ENCODE results near the gene KANSL2. TPM values are rescaled to one million over a fixed set of nuclear protein-coding genes. Genes with fewer than 3 reads are reported as not detected.

KANSL2 gene
- total and polyA plus RNA-seq, 2 donors (not counting 3 experiments of a cell fraction or from before 2014, with no cell fraction given) = 30.5 to 35.8 TPM

- H3K27ac ChIP-seq (ENCODE audit: insufficient read depth, low read depth, low read length) = no peak overlapping the region
- no peaks in the 10 kb centered on the region for H4K20me1 ChIP-seq (replicated peaks; ENCODE audit: control insufficient read depth, extremely low read depth, insufficient read depth, low read length)
- H3K4me2 ChIP-seq (ENCODE audit: insufficient read depth, low read length) = no peak overlapping the region
- FAIRE-seq (no peak), DNase-seq (ENCODE audit: low read depth, low spot score) (no peak)
- ChIA-PET POLR2A (no interaction called here), CTCF (no interaction called here)
- no peaks in the 10 kb centered on the region for H3K36me3 ChIP-seq (ENCODE audit: control insufficient read depth in 2 of 2, extremely low read depth in 1 of 2, insufficient read depth in 2 of 2, low read length in 2 of 2)
- no peak overlapping the region for H3K4me3 ChIP-seq (replicated peaks in 1 of 3; ENCODE audit: insufficient read depth in 1 of 3, low read depth in 1 of 3, low read length in 3 of 3)
- H3K9me1 ChIP-seq (replicated peaks; ENCODE audit: control insufficient read depth, extremely low read depth, insufficient read depth, low read length) = no peaks in the 10 kb centered on the region
- no peak overlapping the region for H3K9ac ChIP-seq (replicated peaks; ENCODE audit: extremely low read depth, insufficient read depth, low read length)
- H3K79me2 ChIP-seq (ENCODE audit: control insufficient read depth, insufficient read depth, low read length) = no peaks in the 10 kb centered on the region
- no peaks in the 10 kb centered on the region for H3K9me3 ChIP-seq (replicated peaks; ENCODE audit: control insufficient read depth, insufficient read depth, low read length)
- H3K27me3 ChIP-seq (ENCODE audit: control insufficient read depth in 2 of 2, insufficient read depth in 2 of 2, low read length in 2 of 2) = peaks cover 17 to 18% of the 10 kb centered on the region in 2 experiments
- no peak overlapping the region for H2AFZ ChIP-seq (ENCODE audit: low read depth, low read length)
- BruUV-seq (replicated peaks) = no TSS peak
- dilution Hi-C loops (cut with MboI; ENCODE audit: extremely low pct_ligation_motif_present, low sequenced_read_pairs) (no loop called here), intact Hi-C loops (cut with micrococcal nuclease) (no loop called here)
- TF ChIP-seq GATA2 (IDR thresholded peaks at IDR 0.05; ENCODE audit: insufficient read depth, insufficient read length, low read depth, low read length) (no peak), CTCF (IDR thresholded peaks at IDR 0.05; ENCODE audit: extremely low read depth in 1 of 2, insufficient read depth in 1 of 2, low read depth in 1 of 2, low read length in 2 of 2) (no peak), POLR2AphosphoS5 (IDR thresholded peaks at IDR 0.05; ENCODE audit: insufficient read depth, low read depth, low read length) (no peak), MYC (IDR thresholded peaks at IDR 0.05; ENCODE audit: low read depth, low read length) (no peak), JUN (IDR thresholded peaks at IDR 0.05; ENCODE audit: borderline replicate concordance, insufficient read depth, insufficient read length, low read depth) (no peak), MAX (IDR thresholded peaks at IDR 0.05; ENCODE audit: insufficient read depth, insufficient read length) (no peak), FOS (IDR thresholded peaks at IDR 0.05; ENCODE audit: borderline replicate concordance, insufficient read depth, low read length) (no peak), POLR2A (IDR thresholded peaks at IDR 0.05; ENCODE audit: low read depth, low read length) (no peak), EZH2 (IDR thresholded peaks at IDR 0.05; ENCODE audit: borderline replicate concordance, low read depth, low read length, severe bottlenecking) (no peak)
- H3K4me1 ChIP-seq (ENCODE audit: control insufficient read depth, extremely low read depth, insufficient read depth, low read length) = no peaks in the 10 kb centered on the region
Measured at GRCh38 chr12:48630346-48630745, 51.7 kb downstream of the KANSL2 start.
